Natural killer cell (primary cell): ENCODE results near the gene ZBTB40. TPM values are rescaled to one million over a fixed set of nuclear protein-coding genes. Genes with fewer than 3 reads are reported as not detected.

Source experiments
- ATAC-seq, 3 donors: fragments of 150-1000 bp in 2 of 3; fragments of 200-7000 bp in 1 of 3; cut with Tn5 transposase; 1 replicate in 1 of 3; 2 replicates in 2 of 3; pipeline ENCODE4 v1.10.0; 2021; ENCODE audit warnings: mild to moderate bottlenecking in 2 of 3, moderate library complexity in 2 of 3
- DNase-seq, 2 donors: peaks; one replicate each; pipeline versions ENCODE4 v3.0.0 to v3.0.0-alpha.2; 2013 to 2021; ENCODE audit warnings: mixed read lengths in 1 of 2
- H3K27ac ChIP-seq: one replicate; pipeline ENCODE4 v1.5.1; 2013; ENCODE audit warnings: mild to moderate bottlenecking, low read length
- H3K27me3 ChIP-seq: one replicate; pipeline ENCODE4 v1.6.1; 2013; ENCODE audit warnings: low read length; ENCODE audit not compliant: control insufficient read depth, insufficient read depth
- H3K36me3 ChIP-seq: one replicate; pipeline ENCODE4 v1.6.1; 2013; ENCODE audit warnings: low read length; ENCODE audit not compliant: control insufficient read depth, insufficient read depth
- H3K4me1 ChIP-seq: one replicate; pipeline ENCODE4 v1.6.1; 2013; ENCODE audit warnings: low read length; ENCODE audit not compliant: control insufficient read depth, insufficient read depth
- H3K4me3 ChIP-seq: one replicate; pipeline ENCODE4 v1.5.1; 2013; ENCODE audit warnings: low read length
- H3K9me3 ChIP-seq: one replicate; pipeline ENCODE4 v1.6.1; 2013; ENCODE audit warnings: low read length; ENCODE audit not compliant: control insufficient read depth, insufficient read depth
- H3K27ac Mint-ChIP-seq, 2 donors: one replicate each; pipeline ENCODE4 v1.8.0; 2022; ENCODE audit warnings: mild to moderate bottlenecking in 2 of 2, mixed read lengths in 2 of 2, moderate library complexity in 1 of 2
- H3K27me3 Mint-ChIP-seq, 2 donors: one replicate each; pipeline ENCODE4 v1.8.0; 2022; ENCODE audit warnings: low read depth in 2 of 2, mixed read lengths in 2 of 2
- H3K36me3 Mint-ChIP-seq: one replicate; pipeline ENCODE4 v1.8.0; 2022; ENCODE audit warnings: mixed read lengths
- H3K4me1 Mint-ChIP-seq, 2 donors: one replicate each; pipeline ENCODE4 v1.8.0; 2022; ENCODE audit warnings: mixed read lengths in 2 of 2
- H3K4me3 Mint-ChIP-seq: one replicate; pipeline ENCODE4 v1.8.0; 2022; ENCODE audit warnings: mild to moderate bottlenecking, moderate library complexity, mixed read lengths
- H3K9me3 Mint-ChIP-seq, 2 donors: one replicate each; pipeline ENCODE4 v1.8.0; 2022; ENCODE audit warnings: mixed read lengths in 2 of 2
- CTCF ChIP-seq: fragments of 200-600 bp; IDR thresholded peaks from one replicate; pipeline ENCODE4 v1.8.0; 2022; ENCODE audit warnings: antibody characterized with exemption
- WGBS: methylation state at CpG from one replicate; pipeline ENCODE4 v1.1.7; 2013; ENCODE audit warnings: missing lambda C conversion rate; ENCODE audit not compliant: insufficient coverage; 5-methylcytosine and 5-hydroxymethylcytosine counted together
- intact Hi-C: fragments of 100-400 bp; cut with micrococcal nuclease; formaldehyde crosslinking; loops from one replicate; pipeline ENCODE4 v1.14.2; 2022
- total RNA-seq, 4 donors: library from RNA; stranded (reverse); fragments of 120-200 nt in 1 of 4; gene quantifications; one replicate each; pipeline versions ENCODE4 v1.2.3 to v1.2.4, GENCODE V29; 2013 to 2022

ZBTB40 gene
- total RNA-seq, 3 donors from 2014 or later (not counting 1 experiment from before 2014, with no cell fraction given): 32.9 to 37.6 (median 36.7) TPM

- Histone ChIP-seq H3K27ac (no peak overlapping the region), H3K9me3 (no peaks in the 10 kb centered on the region), H3K4me1 (no peaks in the 10 kb centered on the region), H3K36me3 (no peaks in the 10 kb centered on the region), H3K4me3 (no peak overlapping the region), H3K27me3 (peaks cover 5% of the 10 kb centered on the region)
- DNase-seq: no peak
- Mint-ChIP-seq H3K4me1 (peaks cover 0 to 8% of the 10 kb centered on the region in 2 donors), H3K27me3 (peaks cover 37 to 46% of the 10 kb centered on the region in 2 donors), H3K9me3 (no peaks in the 10 kb centered on the region), H3K4me3 (no peak overlapping the region), H3K36me3 (no peaks in the 10 kb centered on the region), H3K27ac (no peak overlapping the region)
- no peak for TF ChIP-seq CTCF
- intact Hi-C loops: no loop called here
- 53% methylated on average over 5 of the region's 5 CpGs for WGBS
- no peak for ATAC-seq
These were observed 105.8 kb downstream of the ZBTB40 start for GRCh38 chr1:22557341-22557950.

GRCh38 chr1:22562584-22563583 lies 111.2 kb downstream of the ZBTB40 start, which contains the start of gene EPHA8:
EPHA8 (plus strand) TSS chr1:22563489; CDS start chr1:22563636, 147 bp downstream.
- Histone ChIP-seq H3K9me3 (no peaks in the 10 kb centered on the region), H3K27ac (no peak within 1 kb of the TSS), H3K4me3 (no peak within 1 kb of the TSS), H3K27me3 (peaks cover 11% of the 10 kb centered on the region), H3K4me1 (no peaks in the 10 kb centered on the region), H3K36me3 (no peaks in the 10 kb centered on the region)
- no peaks in the 10 kb centered on the region for H3K4me1 Mint-ChIP-seq
- ATAC-seq: no peak
- H3K27ac Mint-ChIP-seq: no peak within 1 kb of the TSS
- no peak for TF ChIP-seq CTCF
- H3K9me3 Mint-ChIP-seq: no peaks in the 10 kb centered on the region
- WGBS: 9% methylated on average over 80 of the region's 81 CpGs
- intact Hi-C loops: no loop called here
- DNase-seq: no peak
- peaks cover 32 to 45% of the 10 kb centered on the region in 2 donors for H3K27me3 Mint-ChIP-seq
- no peaks in the 10 kb centered on the region for H3K36me3 Mint-ChIP-seq
- no peak within 1 kb of the TSS for H3K4me3 Mint-ChIP-seq

GRCh38 chr1:22563671-22564602 lies 112.3 kb downstream of the ZBTB40 start:
- Mint-ChIP-seq H3K27me3 (peaks cover 32 to 45% of the 10 kb centered on the region in 2 donors), H3K36me3 (no peaks in the 10 kb centered on the region), H3K4me1 (no peaks in the 10 kb centered on the region), H3K9me3 (no peaks in the 10 kb centered on the region), H3K27ac (no peak overlapping the region), H3K4me3 (no peak overlapping the region)
- no peak for DNase-seq
- ATAC-seq: no peak
- peaks cover 11% of the 10 kb centered on the region for H3K27me3 ChIP-seq
- H3K4me3 ChIP-seq: no peak overlapping the region
- intact Hi-C loops: no loop called here
- 5% methylated on average over 57 of the region's 57 CpGs for WGBS
- H3K36me3 ChIP-seq: no peaks in the 10 kb centered on the region
- H3K9me3 ChIP-seq: no peaks in the 10 kb centered on the region
- TF ChIP-seq CTCF: no peak
- no peaks in the 10 kb centered on the region for H3K4me1 ChIP-seq
- no peak overlapping the region for H3K27ac ChIP-seq
